ENCODE data around the gene SLC6A18.

SLC6A18 gene

DNA sequence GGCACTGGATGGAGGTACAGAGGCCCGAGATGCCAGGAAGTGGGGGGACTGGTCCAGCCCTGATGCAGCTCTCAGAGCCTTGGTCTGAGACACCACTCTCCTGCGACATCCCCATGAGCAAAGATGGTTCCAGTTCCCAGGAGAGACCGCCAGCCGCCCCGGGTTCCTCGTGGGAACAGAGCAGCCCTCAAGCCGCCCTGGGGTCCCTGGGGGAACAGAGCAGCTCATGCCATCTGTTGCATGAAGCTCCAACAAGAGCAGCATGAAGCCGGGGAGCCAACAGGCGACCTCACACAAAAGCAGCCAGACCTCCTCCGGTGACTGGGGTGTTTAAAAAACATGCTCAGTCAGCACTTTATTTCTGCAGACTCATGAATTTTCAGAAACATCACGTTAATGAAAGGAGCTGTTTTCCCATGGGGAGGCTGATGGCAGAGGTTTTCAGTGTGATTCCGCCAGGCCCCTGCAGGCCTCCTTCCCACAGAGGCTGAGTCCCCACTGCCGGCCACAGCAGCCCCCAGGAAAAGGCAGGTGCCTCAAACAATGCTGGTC, 6.2 kb downstream of the SLC6A18 start:
- DNase-seq (ENCODE audit: low read depth): no peak

- no peak for DNase-seq (ENCODE audit: low read depth)
These were observed 7.6 kb downstream of the SLC6A18 start for GRCh38 chr5:1232780-1233179.

- no peak for DNase-seq (ENCODE audit: low read depth)
These were observed 10.2 kb downstream of the SLC6A18 start for GRCh38 chr5:1235379-1235778.

- no peak for DNase-seq (ENCODE audit: low read depth)
These were observed 10.7 kb downstream of the SLC6A18 start for GRCh38 chr5:1235838-1236237.

GRCh38 chr5:1239505-1240251, 14.5 kb downstream of the SLC6A18 start:
- DNase-seq (ENCODE audit: low read depth): no peak

DNA sequence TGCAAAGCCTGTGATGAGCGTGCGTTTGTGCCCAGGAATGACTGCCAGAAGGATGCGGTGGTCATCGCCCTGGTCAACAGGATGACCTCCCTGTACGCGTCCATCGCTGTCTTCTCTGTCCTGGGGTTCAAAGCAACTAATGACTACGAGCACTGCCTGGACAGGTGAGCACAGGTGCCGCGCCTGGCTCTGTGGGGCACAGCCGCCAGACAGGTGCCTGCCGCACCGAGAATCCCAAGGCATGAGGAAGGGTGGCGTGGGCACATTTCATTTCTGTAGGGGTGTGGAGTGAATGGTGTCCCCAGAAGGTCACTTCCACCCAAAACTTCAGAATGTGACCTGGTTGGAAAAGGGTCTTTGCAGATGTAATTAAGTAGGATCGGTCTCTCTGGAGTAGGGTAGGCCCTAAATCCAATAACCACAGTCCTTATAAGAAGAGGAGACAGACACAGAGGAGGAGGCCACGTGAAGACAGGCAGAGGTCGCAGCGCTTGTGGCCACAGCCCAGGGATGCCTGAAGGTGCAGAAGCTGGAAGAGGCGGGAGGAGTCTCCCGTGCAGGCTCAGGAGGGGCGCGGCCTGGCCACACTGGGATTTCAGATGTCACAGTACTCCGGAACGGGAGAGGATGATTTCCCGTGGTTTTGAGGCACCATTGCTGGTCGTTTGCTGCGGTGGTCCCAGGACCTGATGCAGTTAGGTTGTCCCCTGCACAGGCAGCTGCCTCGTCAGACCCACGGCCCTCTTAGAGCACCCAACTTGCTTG, 15.5 kb downstream of the SLC6A18 start:
- no peak for DNase-seq (ENCODE audit: low read depth)

DNA sequence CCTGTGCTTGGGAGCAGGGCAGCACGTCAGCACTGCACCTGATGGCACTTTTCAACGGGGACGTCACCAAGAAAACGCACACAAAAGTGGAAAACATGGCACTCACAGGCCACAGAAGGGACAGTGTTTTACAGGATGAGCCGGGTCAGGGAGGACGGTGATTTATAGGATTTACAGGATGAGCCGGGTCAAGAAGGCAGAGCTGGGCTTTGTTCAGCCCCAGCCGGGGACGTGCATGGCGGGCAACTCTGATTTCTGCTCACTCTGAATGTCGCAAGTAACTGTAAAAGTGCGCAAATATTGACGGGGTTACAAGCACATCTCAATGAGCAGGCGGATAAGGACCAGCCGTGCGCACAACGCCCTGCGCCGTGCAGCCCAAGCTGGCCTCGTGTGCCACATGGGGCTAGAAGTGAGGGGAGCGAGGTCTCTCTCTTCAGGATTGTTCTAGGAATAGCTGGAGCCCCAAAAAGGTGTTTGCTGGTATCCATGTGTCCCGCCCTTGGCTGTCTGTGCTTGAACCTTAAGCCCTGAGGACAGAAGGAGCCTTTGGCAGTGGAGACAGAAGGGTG, 16.4 kb downstream of the SLC6A18 start:
- no peak for DNase-seq (ENCODE audit: low read depth)

DNA sequence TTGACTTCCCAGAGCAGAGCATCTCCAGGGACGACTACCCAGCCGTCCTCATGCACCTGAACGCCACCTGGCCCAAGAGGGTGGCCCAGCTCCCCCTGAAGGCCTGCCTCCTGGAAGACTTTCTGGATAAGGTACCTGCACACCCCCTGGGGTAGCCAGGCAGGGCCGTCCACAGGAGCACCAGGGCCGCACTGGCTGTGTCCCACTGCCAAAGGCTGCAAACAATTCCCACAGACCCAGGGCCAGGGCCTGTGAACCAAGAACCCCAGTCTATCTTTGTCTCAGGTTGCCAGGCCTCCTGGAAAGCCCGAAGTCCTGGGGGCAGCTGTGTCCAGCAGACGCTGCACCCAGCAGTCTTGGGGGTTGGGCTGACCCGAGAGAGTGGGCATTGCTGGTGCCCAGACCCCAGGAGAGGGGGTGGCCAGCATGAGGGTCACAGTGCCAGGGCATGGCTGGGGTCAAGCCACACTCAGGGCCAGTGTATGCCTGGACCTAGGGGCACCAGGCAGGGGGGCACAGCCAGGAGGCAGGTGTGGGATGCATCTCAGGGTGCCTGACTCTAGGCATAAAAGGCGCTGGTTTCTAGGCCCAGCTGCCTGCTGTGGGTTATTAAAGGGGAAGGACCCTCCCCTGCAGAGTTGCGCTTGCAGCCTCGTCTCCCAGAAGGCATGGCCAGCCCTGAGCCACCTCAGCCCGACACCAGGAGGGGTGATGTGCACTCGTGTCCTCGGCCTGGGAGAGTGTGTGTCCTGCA, 17.7 kb downstream of the SLC6A18 start:
- no peak for DNase-seq (ENCODE audit: low read depth)

- DNase-seq (ENCODE audit: low read depth): no peak
These were observed 18.4 kb downstream of the SLC6A18 start for GRCh38 chr5:1243487-1244130.

GRCh38 chr5:1244255-1244654, 19.1 kb downstream of the SLC6A18 start:
- no peak for DNase-seq (ENCODE audit: low read depth)

GRCh38 chr5:1244976-1245375, 19.8 kb downstream of the SLC6A18 start:
- DNase-seq (ENCODE audit: low read depth): no peak

- DNase-seq (ENCODE audit: low read depth): no peak
These were observed 20.9 kb downstream of the SLC6A18 start for GRCh38 chr5:1245905-1246576.

DNA sequence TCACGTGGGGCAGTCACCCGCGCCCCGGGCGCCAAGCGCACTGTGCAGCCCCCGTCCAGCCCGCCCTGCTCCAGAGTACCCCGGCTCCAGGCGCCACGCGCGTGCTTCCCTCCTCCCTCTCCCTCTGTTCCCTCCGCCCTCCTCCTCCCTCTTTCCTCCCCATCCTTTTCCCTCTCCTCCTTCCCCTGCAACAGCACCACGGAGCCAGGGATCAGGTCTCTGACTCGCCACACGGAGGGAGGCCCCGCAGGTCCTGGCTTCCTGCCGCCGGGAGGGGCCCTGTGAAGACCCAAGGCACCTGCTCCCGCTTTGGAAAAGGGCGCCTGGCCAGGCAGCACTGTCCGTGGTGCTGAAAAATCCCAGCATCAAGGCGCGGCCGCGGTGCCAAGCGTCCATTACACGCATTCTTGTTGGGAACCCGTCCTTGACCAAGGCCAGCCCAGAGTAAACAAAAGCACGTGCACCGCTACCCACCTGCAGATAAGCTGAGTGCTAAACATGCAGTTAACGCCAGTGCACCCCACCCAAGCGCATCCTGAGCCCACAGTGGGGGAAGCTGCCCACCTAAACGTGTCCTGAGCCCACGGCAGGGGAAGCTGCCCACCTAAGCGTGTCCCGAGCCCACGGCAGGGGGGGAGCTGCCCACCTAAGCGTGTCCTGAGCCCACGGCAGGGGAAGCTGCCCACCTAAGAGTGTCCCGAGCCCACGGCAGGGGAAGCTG, 21.7 kb downstream of the SLC6A18 start:
- DNase-seq (ENCODE audit: low read depth): no peak

GRCh38 chr5:1247811-1248210, 22.6 kb downstream of the SLC6A18 start:
- DNase-seq (ENCODE audit: low read depth): no peak

- no peak for DNase-seq (ENCODE audit: low read depth)
These were observed 24.4 kb downstream of the SLC6A18 start for GRCh38 chr5:1249366-1250280.

- no peak for DNase-seq (ENCODE audit: low read depth)
These were observed 26.7 kb downstream of the SLC6A18 start for GRCh38 chr5:1251678-1252580.

DNA sequence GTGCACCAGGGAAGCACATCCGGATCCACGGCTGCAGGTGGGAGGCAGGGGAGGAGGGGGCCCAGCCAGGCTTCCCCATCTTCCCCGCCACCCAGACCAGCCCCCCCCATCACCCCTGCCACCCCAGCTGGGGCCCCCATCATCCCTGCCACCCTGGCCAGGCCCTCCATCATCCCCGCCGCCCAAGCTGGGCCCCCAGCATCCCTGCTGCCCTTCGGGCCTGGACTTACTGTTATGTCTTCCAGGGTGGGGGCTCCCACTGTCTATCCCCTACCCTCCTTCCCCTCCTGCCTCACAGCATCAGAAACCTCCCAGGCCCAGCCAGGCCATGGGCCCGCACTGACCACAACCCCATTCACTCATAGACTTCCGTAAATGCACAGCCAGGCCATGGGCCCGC, 27.5 kb downstream of the SLC6A18 start:
- DNase-seq (ENCODE audit: low read depth): no peak

DNA sequence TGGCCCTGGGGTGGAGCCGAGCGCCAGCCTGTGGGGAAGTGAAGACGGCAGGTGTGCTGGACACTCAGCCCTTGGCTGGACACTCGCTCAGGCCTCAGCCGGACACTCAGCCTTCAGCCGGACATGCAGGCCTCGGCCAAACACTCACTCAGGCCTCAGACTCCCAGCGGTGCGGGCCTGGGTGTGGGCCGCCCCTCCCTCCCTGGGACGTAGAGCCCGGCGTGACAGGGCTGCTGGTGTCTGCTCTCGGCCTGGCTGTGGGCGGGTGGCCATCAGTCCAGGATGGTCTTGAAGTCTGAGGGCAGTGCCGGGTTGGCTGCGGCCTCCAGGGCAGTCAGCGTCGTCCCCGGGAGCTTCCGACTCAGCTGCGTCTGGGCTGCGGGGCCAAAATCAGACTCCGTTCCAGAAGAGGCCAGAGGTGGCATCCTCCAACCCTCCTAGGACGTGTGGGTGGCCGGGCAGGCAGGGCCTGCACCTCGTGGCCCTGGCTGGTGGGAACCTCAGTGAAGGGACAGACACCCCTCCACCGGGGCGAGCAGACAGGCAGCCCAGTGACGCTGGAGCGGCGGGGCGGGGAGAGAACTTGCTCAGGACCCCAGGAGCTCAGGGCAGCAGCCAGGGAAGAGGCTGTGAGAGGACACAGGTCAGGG, 28.4 kb downstream of the SLC6A18 start:
- DNase-seq (ENCODE audit: low read depth): no peak

All from activated gamma-delta T cell treated with anti-CD3 and anti-CD28 coated beads, Interleukin-2, amount 50 U/mL, for 16 hours (primary cell).